Right ventricle myocardium superior (tissue), 1 donor: ENCODE results near the gene UGT1A5. TPM values are rescaled to one million over a fixed set of nuclear protein-coding genes. Genes with fewer than 3 reads are reported as not detected.

Source experiments
- ATAC-seq: fragments of 200-7000 bp; cut with Tn5 transposase; one replicate; pipeline ENCODE4 v1.9.1; 2020; ENCODE audit warnings: mild to moderate bottlenecking; ENCODE audit not compliant: poor library complexity
- DNase-seq: peaks from one replicate; pipeline ENCODE4 v3.0.0-alpha.2; 2020
- intact Hi-C: fragments of 100-400 bp; cut with DNase I; formaldehyde crosslinking; loops from one replicate; pipeline ENCODE4 v1.11.2; 2022
- total RNA-seq: library from RNA; stranded (reverse); fragmentation: NEBNext Ultra II Directional; extraction: Animal tissue kit (Norgen Biotek cat#: 25700); gene quantifications from one replicate; pipeline ENCODE4 v1.2.1, GENCODE V29; 2021
- donor health status: DM: no; HTN: yes; CAD: no; lungs with severe emphysema.

UGT1A5 gene
- total RNA-seq, 1 donor from 2014 or later, result not detected

DNA sequence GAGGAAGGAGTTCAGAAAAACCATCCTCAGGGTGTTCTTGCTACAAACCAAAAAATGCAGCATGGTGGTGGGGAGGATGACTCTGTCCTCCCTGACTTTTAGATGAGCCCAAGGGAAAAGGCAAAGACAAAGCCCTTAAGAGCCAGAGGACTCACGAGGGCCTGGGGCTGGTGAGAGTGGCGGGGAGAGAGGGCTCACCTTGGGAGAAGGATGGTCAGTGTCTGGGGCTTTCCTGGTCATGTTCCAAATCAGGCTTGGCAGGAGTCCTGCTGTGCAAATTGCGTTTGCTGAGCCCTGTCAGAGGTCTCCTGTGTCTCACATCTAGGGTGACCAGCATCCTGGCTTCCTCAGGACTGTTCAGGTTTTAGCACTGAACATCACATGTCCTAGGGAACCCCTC, 52.1 kb downstream of the UGT1A5 start:
- ATAC-seq (no peak), DNase-seq (no peak)
- intact Hi-C loops, result no loop called here

DNA sequence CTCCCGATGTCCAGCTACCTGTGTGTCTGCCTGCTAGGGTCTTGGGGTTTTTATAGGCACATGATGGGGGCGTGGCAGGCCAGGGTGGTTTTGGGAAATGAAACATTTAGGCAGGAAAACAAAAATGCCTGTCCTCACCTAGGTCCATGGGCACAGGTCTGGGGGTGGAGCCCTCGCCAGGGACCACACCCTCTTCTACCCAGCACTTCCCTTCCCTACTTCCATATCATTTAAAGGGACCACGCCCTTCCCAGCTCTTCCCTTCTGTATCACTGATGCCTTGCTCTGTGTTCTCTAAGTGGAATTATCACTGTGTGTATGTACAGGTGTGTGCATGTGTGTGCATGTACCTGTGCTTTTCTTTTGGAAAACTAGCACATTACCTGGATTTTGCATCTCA, 53.7 kb downstream of the UGT1A5 start:
- no peak for ATAC-seq
- intact Hi-C loops, result no loop called here
- DNase-seq, result no peak

DNA sequence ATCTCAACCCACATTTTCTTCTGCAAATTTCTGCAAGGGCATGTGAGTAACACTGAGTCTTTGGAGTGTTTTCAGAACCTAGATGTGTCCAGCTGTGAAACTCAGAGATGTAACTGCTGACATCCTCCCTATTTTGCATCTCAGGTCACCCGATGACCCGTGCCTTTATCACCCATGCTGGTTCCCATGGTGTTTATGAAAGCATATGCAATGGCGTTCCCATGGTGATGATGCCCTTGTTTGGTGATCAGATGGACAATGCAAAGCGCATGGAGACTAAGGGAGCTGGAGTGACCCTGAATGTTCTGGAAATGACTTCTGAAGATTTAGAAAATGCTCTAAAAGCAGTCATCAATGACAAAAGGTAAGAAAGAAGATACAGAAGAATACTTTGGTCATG, 55.4 kb downstream of the UGT1A5 start:
- no peak for DNase-seq
- intact Hi-C loops, result no loop called here
- ATAC-seq, result no peak

DNA sequence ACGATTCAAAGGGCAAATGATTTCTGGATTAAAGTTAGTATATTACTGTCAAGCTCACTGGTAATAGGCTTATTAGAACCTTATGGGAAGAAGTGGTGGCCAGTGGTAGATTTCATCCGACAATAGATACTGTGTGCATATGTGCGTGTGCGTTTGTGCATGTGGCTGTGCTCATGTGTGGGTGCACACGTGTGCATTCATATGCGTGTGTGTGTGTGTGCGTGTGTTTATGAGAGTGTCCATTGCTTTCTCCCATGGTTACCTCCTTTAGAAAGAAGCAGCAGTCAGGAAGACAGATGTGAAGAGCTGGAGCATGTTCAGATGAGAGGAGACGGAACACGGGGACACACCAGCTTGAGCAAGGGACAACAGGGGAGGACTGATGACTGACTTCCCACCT, 56.6 kb downstream of the UGT1A5 start:
- ATAC-seq (no peak), DNase-seq (no peak)
- intact Hi-C loops, result no loop called here

DNA sequence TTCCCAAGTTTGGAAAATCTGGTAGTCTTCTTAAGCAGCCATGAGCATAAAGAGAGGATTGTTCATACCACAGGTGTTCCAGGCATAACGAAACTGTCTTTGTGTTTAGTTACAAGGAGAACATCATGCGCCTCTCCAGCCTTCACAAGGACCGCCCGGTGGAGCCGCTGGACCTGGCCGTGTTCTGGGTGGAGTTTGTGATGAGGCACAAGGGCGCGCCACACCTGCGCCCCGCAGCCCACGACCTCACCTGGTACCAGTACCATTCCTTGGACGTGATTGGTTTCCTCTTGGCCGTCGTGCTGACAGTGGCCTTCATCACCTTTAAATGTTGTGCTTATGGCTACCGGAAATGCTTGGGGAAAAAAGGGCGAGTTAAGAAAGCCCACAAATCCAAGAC, 59.4 kb downstream of the UGT1A5 start:
- intact Hi-C loops, result no loop called here
- ATAC-seq (no peak), DNase-seq (no peak)

DNA sequence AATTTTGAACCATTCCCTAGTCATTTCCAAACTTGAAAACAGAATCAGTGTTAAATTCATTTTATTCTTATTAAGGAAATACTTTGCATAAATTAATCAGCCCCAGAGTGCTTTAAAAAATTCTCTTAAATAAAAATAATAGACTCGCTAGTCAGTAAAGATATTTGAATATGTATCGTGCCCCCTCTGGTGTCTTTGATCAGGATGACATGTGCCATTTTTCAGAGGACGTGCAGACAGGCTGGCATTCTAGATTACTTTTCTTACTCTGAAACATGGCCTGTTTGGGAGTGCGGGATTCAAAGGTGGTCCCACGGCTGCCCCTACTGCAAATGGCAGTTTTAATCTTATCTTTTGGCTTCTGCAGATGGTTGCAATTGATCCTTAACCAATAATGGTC, 59.9 kb downstream of the UGT1A5 start:
- intact Hi-C loops, result no loop called here
- DNase-seq (no peak), ATAC-seq (no peak)

DNA sequence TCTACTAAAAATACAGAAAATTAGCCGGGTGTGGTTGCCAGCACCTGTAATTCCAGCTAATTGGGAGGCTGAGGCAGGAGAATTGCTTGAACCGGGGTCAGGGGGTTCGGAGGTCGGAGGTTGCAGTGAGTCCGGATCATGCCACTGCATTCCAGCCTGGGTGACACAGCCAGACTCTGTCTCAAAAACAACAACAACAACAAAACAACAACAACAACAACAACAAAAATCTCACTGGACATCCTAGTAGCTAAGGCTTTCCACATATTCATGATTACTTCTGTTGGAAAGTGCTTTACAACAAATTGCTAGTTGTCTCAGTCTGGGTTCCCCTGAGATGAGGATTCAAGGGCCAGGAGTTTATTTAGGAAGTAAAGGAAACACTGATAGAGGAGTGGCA, 61.1 kb downstream of the UGT1A5 start:
- intact Hi-C loops, result no loop called here
- DNase-seq (no peak), ATAC-seq (no peak)

DNA sequence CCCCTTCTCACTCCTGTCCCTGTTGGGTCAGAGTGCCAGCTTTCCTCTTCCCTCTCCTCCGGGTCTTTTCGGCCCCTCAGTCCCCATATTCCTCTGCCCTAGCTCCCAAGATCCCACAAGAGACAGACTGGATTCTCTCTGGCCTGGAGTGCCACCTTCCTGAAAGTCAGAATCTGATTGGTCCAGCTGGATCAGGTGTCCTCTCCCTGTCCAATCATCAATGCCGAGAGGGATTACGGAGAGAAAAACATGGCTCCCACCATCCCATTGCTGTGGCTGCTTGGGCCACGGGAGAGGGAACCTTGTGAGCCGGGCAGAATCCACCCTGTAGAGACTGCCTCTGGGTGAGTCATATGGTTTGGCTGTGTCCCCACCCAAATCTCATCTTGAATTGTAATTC, 62.7 kb downstream of the UGT1A5 start:
- intact Hi-C loops, result no loop called here
- ATAC-seq, result no peak
- DNase-seq, result no peak

DNA sequence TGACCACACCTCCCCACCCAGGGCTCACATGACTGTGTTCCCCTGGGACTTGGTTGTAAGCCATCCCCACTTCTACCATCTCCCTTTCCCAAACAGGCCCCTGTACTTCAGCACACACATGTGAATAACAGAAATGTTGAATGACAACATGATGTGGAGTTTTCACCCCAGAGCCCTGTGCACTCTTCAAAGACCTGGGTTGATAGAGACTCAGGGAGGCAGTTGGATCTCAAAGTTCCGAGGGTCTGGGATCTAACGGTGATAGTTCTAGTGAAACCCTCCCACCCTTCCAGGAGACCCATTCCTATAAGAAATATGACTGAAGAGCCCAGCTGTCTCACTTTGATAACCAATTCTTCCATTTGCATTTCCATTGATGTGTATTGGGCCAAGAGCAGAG, 65.3 kb downstream of the UGT1A5 start, which contains the start of gene MROH2A:
MROH2A (plus strand) TSS at position 301 of the 400 bp plus-strand sequence. CDS start 1,029 bp downstream, outside the sequence.
- DNase-seq, result no peak
- intact Hi-C loops, result no loop called here
- ATAC-seq, result no peak

DNA sequence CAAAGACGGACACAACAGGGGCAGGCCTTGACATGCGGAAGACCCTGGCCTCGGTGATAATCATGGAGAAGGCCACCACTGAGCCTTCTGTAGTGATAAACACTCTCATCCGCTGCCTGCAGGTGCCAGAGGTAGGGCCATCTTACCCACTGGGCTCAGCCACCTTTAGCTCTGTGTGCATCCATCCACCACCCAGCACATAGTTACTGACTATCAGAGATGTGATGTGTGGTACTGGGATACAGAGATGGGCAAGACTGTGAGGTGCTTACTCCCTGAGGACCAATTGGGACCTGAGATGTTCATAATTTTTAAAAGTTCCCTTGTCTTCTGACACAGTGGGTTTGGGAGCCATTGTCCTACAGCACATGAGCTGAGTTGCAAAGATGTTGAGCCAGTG, 67.0 kb downstream of the UGT1A5 start:
- ATAC-seq, result no peak

DNA sequence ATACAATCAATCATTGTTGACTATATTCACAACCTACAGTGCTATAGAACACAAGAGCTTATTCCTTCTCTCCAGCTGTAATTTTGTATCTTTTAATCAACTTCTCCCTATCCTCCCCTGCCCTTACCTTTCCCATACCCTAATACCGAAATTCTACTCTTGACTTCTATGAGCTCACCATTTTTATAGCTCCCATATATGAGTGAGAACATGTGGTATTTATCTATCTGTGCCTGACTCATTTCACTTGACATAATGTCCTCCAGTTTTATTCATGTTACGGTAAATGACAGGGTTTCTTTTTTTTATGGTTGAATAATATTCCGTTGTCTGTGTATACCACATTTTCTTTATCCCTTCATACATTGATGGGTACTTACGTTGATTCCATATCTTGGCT, 68.1 kb downstream of the UGT1A5 start:
- DNase-seq, result no peak
- ATAC-seq, result no peak
- intact Hi-C loops, result no loop called here

More for the DNA sequence above, 67.0 kb downstream of the UGT1A5 start:
- no peak for DNase-seq
- intact Hi-C loops, result no loop called here

DNA sequence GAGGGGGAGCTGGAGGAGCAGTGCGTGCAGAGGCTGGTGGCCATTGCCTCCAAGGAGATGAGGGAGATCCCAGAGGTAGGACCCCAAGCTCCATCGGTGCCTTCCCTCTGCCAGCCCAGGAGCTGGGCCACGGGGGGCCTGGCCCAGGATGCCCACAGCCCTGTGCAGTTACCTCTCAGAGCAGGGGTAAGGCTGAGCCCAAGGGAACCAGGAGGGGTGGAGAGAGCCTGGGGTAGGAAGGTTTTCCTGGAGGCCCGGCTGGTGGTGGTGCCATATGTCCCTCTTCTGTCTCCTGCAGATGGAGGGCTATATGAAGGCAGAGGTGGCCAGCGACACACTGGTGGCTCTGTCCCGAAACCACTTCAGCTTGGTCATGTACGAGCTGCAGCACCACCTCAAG, 76.8 kb downstream of the UGT1A5 start:
- intact Hi-C loops, result no loop called here
- no peak for DNase-seq
- ATAC-seq, result no peak

DNA sequence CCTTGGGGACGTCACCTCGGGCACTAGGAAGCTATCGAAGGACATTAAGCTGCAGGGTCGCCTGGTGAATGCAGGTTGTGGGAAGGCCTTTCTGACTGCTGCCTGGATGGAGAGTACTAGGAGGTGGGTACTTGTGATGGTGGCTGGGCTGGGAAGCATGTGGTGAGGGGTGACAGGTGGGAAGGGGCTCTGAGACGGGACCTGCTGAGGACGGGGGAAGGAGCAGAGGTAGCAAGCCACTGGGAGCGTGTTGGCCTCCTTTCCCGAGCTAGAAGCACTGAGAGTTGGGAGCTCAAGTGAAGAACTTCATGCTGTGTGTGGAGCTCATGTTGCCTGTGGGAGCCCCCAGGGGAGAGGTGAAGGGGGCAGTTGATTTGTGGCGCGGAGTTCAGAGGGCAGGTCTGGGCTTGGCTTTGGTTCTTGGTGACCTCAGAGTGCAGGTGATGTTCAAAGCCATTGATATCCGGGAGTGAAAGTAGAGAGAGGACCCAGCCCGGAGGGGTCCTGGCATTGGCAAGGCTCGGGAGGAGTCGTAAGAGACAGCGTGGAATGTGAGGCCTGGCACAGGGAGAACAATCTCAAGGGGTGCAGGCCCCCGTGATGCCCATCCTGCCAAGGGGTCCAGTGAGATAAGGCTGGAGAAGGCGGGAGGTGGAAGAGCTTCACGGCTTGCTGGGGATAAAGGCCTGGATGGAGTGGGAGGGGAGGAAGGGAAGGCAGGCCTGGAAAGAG, 78.6 kb downstream of the UGT1A5 start:
- intact Hi-C loops, result no loop called here
- ATAC-seq (no peak), DNase-seq (no peak)

DNA sequence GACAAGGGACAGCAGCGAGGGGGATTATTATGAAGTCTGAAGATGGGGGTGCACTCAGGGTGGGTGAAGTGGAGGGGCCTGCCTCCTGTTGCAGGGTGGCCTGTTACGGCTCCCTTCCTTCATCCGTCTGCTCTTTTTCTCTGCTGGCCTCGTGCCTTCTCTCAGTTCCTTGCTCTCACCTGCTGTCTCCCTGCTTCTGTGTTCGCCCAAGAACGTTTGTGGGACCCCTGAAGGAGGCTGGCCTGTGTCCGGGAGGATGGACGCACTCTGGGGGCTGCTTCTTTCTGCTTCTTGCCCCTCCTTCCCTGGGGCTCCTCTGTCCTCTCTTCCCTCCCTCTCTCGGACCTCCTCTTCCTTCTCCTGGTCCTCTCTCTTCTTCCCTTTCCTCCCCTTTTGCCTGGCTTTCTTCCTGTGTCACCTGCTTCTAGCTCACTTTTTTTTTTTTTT, 79.2 kb downstream of the UGT1A5 start:
- ATAC-seq (no peak), DNase-seq (no peak)
- intact Hi-C loops, result no loop called here

DNA sequence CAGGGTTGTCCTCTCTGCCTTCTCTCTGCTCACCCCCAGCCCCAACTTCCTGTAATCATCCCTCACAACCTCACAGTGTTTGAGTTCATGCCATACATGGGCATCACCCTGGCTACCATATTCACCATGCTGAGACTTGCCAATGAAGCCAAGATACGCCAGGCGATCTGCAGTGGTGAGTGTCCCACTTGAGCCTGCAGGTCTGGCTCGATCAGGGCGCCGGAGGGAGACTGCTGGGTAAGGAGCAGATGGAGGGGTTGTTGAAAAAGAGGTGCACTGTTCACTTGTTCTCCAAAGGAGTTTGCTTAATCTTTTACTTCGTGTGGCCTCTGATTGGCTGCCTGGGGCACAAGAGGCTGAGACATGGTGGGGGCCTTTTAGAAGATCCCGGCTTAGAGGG, 80.0 kb downstream of the UGT1A5 start:
- ATAC-seq (no peak), DNase-seq (no peak)
- intact Hi-C loops, result no loop called here

DNA sequence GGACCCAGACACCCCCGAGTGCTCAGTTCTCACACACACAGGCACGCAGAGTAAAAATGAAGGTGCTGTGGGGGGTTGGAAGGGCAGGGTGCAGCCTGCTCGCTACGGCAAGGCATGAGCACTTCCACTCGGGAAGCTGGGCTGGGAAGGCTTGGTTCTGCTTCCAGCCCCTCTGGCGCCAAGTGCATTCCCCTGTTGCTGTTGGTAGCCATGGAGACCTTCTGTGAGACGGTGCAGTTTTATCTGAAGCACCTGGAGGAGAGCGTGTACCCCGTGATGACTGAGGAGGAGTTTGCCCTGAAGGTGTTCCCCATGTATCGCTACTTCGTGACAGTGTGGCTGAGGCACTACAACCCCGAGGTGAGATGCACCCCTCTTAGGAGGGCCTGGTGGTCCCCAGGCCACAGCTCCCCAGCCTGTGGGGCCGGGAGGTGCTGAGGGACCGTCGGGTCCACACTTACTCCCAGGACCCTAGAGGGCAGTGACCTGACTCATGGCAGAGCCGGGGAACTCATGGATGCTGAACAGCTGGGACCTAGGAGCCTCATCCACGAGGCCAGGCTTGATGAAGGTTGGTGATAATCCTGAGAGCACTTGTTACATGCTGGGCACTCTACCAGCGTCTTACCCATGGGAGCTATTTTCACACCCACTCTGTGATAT, 80.9 kb downstream of the UGT1A5 start:
- ATAC-seq, result no peak

DNA sequence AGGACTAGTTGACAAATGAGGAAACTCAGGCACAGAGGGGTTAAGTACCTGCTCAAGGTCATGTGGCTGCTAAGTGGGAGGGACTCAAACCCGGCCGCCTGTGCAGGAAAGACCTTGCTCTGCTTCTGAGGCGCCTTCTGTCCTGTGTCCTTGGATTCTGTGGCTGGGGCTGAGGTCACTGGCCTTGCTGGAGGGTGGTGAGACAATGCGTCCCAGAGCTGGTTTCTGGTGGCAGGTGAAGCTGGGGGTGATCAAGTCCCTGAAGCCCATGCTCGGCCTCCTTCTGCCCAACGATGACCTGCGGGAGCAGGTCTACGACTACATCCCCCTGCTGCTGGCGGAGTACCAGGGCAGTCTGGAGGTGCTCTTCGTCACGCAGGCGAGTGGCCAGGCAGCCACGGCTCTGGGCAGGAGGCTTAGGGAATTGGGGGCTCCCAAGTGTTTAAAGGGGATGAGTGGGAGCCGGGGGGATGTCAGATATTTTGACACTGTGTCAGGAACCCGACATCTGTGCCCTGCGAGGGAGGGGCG, 81.5 kb downstream of the UGT1A5 start:
- intact Hi-C loops, result no loop called here
- no peak for ATAC-seq
- DNase-seq, result no peak

More for the DNA sequence above, 80.9 kb downstream of the UGT1A5 start:
- intact Hi-C loops, result no loop called here
- DNase-seq, result no peak

DNA sequence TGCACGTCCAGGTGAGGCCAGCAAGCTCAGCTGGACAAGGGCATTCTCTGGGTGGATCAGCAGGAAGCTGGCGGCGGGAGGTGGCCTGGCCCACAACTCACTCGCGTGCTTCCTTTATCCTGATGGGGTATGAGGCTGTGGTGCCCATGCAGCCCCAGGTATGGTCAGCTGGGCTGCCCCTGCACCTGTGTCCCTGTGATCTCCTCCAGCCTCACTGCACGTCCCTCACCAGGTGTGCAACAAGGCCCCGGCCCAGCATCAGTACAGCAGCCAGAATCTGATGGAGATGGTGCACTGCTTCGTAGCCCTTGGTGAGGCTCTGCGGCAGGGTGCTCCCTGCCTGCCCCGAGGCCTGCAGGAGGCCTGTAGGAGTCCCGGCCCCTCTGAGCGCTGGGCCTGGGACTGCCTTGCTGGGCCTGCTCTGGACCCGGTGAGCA, 83.0 kb downstream of the UGT1A5 start:
- no peak for ATAC-seq
- intact Hi-C loops, result no loop called here
- DNase-seq, result no peak

DNA sequence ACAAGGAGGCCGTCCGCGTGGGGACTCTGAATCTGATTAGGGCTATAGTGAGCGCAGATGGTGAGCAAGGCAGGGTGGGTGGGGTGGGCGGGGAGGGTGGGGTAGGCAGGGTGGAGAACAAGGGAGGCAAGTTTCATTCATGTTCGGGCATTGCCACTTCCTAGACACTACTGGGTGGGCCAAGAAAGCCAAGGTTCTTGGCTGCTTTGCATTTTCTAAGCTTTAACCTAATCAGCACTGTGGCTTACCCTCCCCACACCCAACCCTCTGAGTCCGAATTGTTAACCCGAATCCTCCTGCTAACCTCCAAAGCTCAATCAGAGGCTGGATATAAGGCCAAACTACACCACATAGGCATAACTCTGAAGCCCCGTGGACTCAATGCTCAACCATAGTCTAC, 83.5 kb downstream of the UGT1A5 start:
- no peak for ATAC-seq
- no peak for DNase-seq
- intact Hi-C loops, result no loop called here
